NCI-H2081 treated with DMSO at 0.1 percent for 48 hours (cell line): ENCODE measurements around the gene ACADVL.
A peak's percentile ranks its signal among the peaks of the same experiment; 100 is the strongest.
"Not testable (repeated sequence)": the region's sequence is repeated elsewhere in the genome, so short reads cannot be mapped to it uniquely, and the experiment has no call there.

ENCODE experiments used
- DNase-seq: peaks from one replicate; lab custom pipeline; 2025; lab: John Stamatoyannopoulos, UW

The ACADVL gene

DNA sequence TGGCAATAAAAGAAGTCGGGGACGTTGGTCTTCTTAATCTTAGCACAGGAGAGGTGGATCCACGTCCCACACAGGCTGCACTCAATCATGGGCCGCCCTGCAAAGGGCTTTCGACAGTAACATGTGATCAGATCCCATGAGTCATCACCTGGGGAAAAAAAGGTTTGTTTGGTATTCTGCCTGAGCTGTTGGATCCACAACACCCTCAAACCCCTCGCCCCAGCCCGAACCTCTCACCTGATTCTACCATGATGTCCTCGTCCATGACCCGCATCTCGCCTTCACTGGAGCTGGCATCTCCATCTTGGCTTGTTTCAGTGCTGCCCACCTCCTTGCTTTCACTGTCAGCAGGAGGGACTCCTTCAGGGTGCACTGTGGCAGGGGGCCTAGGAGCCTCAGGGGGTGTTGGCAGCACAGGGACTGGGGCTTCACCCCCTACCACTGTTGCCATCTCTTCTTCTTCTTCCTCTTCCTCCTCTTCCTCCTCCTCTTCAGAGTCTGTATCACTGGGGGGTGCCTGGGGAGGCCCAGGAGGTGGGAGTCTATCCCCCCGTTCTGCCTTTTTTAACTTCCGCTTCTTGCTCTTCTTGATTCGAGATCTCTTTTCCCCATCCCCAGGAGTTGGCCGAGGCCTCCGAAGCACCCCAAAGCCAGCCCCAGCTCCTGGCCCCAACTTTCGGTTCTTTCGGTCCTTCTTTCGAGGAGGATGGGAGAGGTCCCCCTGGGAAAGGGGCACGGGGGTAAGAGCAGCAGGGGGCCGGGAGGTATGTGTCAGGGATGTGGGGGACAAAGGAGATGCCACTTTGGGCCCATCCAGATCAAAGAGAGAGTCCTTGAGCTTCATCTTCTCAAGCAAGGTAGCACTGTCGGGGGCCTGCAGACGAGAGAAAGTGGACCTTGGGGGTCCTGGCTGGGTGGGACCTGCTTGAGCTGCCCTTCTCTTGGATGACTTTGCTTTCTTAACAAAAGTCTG lies 16.2 kb downstream of the ACADVL start:
- DNase-seq: no peak

DNA sequence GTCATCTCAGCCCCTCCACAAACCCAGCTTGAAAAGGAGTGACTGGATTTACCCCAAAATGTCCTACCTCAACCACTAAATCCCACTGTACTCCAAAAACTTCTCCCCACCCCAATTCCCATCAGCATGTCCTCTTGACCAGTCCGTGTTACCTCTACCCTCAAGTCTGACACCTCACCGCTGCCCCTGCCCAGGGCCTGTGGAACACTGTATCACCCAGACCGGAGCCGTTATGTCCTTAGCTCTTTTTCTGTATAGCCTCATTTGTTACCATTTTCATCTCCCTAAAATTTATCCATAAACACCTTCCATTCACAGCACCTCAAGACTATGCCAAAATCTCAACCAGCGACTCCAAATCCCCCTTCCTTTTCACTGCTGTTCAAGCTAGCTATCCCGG lies 17.1 kb downstream of the ACADVL start:
- DNase-seq: no peak

DNA sequence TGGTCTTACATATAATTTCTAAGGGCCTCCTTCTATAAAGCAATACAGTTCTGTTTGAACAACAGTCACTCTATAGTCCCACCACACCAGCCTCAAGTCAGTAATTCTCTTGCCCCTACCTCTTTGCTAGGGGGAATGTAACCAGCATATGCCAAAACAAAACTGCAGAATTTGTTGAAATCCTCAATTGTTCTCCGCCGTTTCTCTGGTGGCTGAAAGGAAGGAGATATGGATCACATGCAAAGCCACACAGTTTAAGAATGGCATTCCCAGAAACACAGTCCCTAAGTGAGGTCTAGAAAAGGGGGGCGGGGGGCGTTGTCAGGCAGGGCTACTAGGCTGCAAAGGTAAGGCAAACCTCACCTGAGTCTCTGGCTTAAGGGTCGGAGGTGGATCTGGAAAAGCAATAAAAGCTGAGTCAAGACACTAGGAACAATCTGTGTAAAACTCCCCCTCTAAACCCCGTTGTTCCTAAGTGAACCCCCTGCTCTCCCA lies 17.6 kb downstream of the ACADVL start:
- no peak for DNase-seq

DNA sequence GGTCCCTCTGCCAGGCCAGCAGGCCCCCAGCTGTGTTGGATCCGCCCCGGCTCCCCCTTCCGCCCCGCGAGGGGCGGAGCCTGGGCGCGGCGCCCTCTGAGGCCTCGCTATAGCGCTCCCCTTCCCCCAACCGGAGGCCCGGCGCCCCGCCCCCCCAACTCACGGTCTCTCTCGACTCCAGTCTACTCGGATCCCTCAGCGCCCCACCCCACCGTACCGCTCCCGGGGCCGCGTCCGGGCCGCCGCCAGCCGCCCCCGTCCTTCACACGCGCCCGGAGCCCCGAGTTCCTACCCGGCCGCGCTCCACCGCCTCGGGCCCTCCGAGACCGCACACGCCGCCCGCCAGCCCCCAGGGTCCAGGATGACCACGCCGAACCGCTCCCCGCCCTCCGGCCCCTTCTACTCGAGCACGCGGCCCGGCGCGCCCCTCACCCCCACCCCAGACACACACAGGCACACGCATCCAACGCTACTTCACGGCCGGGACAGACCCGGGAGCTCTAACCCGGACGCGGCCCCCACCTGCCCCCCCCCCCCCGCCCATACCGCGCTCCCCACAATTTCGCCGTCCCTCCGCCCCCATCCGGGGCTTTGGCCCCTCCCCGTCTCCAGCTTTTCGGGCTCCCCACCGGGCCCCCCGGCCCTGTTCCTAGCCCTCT lies 18.2 kb downstream of the ACADVL start:
- DNase-seq: no peak

DNA sequence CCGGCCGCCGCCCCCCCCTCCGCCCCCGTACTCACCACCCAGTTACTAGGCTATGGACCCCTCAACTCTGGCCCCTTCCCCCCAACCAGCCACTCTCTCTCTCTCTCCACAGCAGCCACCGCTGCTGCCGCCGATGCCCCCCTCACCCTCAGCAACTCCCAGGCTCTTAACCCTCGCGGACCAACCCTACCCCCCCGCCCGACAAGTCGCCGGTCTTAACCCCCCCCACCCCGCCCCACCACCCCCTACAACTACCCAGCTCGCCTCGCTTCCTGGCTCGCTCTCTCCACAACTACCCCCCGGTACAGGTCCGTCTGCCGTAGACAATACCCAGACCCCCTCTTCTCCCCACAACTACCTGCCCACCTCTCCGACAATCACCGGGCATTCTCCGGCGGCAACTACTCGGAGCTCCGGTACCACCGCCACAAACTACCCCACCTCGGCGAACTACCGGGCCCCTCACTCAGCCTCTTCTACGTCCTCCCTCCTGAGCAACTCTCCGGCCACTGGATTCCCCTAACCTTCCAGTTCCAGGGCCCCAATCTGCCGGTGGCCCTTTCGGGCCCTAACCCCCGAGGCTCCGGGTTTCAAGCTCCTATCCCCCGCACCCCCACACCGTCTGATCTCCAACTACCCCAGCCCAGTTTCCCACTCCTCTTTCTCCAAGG lies 18.8 kb downstream of the ACADVL start:
- no peak for DNase-seq

DNA sequence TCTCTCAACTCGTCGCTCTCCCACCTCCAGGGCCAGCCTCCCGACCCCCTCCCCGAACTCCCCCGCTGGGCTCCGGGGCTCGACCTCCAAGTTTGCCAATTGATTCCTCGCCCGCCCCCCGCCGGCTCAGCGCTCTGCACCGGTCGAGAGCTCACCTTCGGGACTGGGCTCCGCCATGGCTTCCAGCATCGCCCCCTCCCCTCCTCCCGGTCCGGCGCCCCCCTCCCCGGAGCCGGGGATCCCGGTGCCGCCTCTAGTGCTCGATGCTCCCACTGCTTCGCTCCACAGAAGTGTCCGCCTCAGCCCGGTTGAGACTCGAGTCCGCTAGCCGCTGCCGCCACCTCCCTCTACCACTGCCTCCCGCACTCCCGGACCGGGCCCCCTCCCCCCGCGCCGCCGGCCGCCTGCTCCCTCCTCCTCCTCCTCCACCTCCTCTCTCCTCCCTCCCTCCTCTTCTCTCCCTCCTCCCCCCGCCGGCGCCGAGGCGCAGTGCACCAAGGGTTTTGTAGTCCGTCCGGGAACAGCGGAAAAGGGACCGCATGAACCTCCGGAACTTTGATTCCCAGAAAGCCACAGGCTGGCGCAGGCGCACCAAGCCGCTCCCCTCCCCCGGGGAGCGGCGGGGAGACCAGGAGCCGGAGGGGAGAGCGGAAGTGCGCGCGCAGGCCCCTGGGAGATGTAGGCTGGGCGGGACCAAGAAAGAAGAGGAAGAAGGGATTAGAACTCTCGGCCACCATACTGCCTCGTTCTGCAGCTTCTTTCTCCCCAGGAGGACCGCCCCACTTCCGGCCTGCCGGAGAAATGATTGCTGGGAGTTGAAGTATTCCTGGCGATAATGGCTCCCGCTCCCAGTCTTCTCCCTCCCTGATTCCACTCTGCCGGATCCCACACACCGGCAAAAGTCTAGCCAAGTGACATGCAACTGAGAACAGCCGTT lies 19.6 kb downstream of the ACADVL start, which contains the start of gene PHF23:
Gene PHF23 (minus strand): TSS at position 367 of the 937 bp plus-strand sequence. CDS start 178 bp downstream, at position 189.
- peak; percentile 87 for DNase-seq

DNA sequence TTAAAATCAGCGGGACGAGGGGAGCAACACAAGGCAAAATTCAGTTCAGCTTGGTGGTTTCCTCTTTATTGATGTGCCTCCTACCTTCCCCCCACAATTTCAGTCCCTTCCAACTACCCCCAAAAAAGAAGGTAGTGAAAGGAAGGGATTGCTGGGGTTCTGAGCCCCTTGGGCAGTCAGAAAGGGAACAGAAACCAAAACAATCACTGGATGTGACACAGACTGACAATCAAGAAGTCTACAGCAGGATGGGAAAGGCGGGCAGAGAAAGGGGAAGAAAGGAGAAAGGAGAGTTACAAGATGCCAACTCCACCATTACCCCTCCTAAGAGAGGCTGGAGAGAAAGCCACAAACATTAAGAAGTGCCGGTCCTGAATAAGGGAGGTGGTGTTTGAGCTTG lies 20.6 kb downstream of the ACADVL start:
- DNase-seq: no peak

DNA sequence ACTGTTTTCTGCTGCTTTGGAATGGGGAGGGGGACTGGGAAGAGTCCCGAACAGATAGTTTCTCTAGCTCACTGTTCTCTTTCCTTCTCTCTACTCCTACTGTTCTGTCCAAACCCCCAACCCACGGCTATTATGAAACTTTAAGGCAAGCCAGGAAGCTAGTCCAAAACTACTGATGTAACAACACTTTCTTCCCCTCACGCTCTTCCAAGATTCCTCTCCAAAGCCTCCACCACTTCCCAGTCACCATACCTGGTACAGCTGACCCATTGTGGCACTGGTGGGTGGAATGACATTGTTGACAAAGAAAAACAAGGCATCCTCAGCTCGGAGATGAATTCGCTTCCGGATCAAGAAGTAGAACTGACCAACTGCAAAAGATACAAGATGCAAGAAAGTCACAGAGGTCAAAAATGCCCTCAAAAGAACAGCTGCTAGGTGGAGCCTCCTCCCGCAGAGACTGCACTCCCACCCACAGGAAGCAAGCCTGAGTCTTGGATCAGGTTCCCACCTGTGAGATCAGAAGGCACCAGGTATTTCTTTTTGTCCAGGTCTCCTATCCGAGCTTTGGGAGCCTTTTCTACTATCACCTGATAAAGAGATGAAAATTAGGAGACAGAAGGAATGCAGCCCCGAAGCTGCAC lies 21.5 kb downstream of the ACADVL start:
- no peak for DNase-seq

DNA sequence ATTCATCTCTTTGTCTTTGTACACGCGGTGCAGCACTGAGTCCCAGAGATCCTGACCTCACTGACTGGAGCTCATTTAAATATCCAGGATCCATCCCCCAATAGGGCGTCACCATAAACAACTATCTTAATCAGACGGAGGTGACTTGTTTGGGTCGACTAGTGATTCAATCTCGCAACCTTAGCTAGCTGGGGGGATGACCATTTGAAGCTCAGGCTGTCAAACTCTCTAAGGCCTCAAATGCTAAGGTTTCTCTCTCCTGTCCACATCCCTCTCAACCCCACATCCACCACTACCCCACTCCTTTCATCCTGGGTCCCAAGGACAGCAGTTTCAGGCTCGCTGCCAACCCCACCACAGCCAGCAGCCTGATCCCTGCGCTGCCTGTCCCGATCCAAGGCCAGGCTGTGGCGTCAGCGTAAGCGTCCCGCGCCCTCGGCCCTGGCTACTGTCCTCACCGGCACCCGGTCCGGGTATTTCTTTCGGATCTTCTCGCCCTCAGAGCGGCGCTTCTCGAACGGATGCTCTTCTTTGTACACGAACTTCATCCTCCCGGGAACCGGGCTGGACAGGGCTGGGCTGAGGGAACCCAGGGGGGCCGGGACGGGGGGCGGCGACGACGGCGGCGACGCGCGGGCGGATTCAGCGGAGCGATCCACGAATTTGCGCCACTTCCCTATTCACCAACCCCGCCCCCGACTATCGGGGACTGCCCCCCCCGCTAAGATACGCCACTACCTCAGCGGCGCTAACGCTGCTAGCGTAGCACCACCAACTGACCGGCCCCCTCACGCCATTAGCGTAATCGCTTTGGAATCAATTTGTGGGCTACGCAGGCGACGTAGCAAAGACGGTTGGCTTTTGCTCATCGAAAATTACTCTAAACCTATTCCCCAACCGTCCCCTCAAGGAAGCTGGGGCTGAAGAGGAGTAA lies 22.3 kb downstream of the ACADVL start, which contains the start of gene GABARAP:
Gene GABARAP (minus strand): TSS at position 667 of the 934 bp plus-strand sequence. CDS start 119 bp downstream, at position 548.
- DNase-seq: no peak

DNA sequence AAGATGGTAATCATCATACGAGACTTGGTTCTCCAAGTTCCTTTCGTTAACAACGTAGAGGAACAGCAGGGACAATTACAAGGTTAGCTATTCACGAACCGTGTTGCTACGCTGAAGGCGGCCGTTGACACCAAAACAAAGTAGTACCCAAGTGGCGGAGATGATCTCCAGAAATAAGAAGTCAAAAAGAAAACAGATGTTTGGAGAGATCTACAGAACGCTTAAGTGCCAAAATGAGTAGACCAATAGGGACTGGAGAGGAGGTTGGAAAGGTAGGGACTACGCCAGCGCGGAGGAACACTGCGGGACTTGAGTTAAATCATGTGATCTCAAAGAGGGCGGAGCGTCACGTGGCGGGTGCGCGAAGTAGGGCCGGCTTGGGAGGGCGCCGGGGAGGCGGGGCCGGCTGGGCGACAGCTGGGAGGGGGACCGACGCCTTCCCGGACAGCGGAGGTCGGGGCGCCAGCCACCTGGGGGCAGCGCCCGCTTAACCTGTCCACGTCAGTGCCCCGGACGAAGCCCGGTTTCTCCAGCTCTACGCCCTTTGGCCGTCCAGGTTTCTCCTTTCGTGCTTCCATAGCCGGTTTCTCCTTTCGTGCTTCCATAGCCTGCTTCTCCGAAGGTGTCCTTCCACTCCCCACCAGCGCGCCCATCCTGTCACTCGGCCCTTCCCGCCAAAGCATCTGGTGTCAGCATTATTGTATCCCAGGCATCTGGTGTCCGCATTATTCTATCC lies 23.1 kb downstream of the ACADVL start:
- peak; percentile 50 for DNase-seq

DNA sequence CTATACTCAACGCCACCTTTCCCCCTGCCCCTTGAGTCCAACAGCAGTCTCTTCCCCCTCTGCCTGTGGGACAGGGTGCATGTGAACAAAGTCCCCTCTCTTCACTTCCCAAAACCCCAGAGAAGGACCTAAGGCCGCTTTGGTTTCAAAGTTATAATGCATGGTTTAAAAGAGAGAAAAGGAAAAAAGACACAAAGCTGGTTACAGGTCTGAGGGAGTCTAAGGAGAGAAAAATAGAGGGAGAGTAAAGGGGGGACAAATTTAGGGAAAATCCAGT lies 23.7 kb downstream of the ACADVL start:
- no peak for DNase-seq

DNA sequence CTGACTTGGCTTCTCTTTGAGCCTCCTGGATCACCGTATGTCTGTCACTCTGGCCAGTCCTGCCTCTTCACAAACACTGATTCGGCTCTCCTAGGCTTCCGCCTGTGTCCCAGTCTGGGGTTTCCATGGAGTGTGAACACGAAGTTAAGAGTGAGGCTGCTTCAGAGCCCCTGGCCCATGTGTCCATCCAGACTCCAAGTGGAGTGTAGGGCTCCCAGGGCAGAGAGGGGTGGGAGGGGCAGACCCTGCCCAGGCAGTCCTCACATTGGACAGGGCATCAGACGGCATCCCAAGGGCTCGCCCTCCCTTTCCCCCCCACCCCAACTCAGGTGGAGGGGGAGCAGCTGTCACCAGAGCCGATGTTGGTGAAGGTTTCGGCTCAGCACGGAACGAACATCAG lies 24.1 kb downstream of the ACADVL start:
- DNase-seq: not testable (repeated sequence)

DNA sequence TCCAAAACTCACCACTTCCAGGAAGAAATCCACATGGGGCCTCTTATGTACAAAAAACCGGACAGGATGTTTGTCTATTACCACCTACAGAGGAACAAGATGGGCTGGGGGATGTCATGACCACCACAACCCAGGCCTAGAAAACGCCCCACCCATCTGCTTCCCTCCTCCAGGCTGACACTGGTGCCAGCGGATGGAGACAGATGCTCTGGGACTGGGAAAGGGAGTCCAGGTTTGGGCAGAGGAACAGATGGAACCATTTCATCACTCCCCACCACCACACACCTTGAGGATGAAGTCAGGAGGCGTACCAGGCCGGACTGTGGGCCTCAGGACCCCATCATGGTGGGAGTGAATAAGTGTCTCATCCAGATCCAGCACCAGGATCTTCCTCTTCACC lies 27.0 kb downstream of the ACADVL start:
- no peak for DNase-seq

DNA sequence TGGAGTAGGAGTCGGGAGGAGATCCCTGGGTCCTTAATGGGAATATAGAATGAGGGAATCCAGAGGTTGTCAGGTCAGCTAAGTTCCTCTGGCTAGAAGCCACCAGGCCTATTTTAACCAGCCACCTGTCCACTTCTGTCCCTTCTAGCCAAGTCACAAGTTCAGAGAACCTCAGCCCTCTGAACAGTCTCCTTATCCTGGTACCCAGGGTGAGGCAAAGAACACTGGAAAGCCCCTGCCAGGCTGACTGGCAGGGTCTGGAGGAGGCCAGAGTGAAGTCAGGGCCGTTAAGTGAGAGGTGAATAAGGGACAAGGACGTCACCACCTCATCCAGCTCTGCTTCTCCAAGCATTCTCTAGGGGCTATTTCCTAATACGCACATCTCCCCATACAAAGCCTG lies 29.1 kb downstream of the ACADVL start:
- no peak for DNase-seq

DNA sequence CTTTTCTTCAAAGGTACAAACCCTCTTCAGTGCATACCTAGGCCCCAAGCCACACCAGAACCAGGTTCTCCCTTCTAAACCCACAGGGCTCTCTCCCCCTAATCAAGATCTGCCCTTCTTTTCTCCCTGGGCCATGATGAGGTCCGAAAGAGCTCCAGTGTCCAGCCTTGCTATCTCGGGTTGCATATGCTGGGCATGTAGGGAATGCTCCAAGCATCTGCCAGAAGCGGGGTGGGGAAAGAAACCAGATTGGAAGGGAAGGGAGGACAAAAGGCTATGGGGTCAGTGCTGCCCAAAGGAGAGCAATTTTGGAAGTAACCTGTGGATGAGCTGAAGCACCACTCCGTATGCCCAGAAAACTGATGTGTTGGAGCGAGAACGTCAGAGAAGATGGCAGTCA lies 29.5 kb downstream of the ACADVL start:
- no peak for DNase-seq

DNA sequence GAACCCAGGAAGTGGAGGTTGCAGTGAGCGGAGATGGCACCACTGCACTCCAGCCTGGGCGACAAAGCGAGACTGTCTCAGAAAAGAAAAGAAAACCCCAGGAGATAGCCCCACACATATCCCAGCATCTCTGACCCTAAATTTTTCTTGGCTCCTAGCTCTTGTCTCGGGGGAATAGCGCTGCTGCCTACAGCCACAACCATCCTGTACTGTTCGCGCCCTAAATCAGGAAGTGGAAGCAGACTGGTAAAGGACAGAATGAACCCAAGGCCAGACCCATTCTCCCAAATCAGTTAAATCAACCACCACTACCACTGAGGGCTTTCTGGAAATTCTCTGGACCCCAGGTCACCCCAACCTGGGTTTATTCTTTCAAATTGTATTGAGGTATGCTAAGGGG lies 30.1 kb downstream of the ACADVL start:
- DNase-seq: no peak

DNA sequence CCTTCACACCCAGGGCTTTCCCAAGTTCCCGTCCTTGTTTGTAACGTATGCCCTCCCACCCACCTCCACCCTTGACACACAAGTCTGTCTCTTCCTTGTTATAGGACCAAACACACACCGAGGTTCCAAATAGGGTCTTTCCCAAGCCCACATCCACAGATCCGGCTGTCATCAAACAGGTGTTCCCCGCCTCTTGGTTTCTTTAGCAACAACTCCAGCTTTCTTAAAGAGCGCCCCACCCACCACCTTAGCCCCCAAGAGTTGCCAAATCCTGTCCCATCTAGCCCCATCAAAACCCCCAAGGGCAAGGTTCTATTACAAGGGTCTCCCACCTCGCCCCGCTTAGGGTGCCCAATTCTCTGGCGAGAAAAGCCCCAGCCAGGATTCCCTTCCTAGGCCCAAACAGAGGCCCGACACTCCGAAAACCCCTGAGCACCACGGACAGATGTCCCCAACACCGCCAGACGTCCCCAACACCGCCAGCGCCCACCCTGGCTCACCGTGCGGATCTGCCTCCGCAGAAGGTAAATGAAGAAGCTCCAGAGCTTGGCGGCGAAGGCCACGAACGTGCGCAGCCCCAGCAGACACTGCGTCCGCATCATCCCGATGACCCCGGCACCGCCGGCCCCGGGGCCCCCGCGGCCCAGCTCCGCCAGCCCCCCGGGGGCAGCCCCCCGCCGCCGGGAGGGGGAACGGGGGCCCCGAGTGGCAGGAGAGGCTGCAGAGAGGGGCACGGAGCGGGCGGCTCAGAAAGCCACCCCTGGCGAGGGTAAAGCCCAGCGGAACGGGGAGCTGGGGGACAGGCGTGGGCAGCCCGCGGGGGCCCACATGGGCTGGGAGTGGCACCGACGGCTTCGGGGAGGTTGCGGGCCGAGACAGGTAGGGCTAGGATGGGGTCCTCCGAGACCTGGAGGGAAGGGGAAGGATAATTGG lies 31.2 kb downstream of the ACADVL start:
- no peak for DNase-seq

DNA sequence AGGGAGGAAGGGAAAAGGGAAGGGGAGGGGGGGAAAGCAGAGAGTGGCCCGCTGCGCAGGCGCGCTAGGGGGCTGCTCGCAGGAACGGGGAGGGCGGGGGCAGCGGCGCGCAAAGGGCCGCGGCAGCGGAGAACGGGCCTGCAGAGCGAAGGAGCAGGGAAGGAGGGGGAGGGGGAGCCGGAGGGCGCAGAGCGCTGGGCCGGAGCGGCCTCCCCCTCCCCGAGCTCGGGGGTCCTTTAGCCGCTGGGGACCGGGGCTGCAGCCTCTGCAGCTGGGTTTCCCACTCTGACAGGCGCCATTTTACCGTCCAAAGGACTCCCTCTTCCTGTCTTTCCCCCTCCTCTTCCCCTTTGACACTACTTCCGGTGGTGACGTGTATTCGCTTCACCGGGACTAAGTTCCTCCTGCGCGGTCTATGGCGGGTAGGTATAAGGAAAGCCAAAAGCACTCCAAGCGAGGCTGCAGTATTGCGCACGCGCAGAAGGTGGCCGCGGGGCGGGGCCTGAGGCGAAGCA lies 32.0 kb downstream of the ACADVL start, which contains the start of gene CTDNEP1:
Gene CTDNEP1 (minus strand): TSS at position 74 of the 515 bp plus-strand sequence. CDS start 438 bp downstream, outside the sequence.
- DNase-seq: peak; percentile 83
